Spinal cord (tissue), 10 donors: ENCODE measurements around the gene SKIC8. TPM values are rescaled to one million over a fixed set of nuclear protein-coding genes. Genes with fewer than 3 reads are reported as not detected.

ENCODE experiments used
- DNase-seq, 6 donors: peaks; one replicate each; pipeline versions ENCODE4 v3.0.0 to v3.0.0-alpha.2; 2013 to 2015; ENCODE audit warnings: low spot score in 6 of 6, low read depth in 4 of 6
- H3K27ac ChIP-seq: one replicate; pipeline ENCODE4 v1.5.1; 2013; ENCODE audit warnings: low read depth, low read length, control low read depth
- H3K27me3 ChIP-seq: one replicate; pipeline ENCODE4 v1.6.1; 2013; ENCODE audit warnings: low read length; ENCODE audit not compliant: control insufficient read depth, insufficient read depth
- H3K36me3 ChIP-seq: one replicate; pipeline ENCODE4 v1.6.1; 2013; ENCODE audit warnings: low read length; ENCODE audit not compliant: control insufficient read depth, insufficient read depth
- H3K4me1 ChIP-seq: one replicate; pipeline ENCODE4 v1.6.1; 2013; ENCODE audit warnings: low read length; ENCODE audit not compliant: control insufficient read depth, insufficient read depth
- H3K4me3 ChIP-seq: one replicate; pipeline ENCODE4 v1.5.1; 2013; ENCODE audit warnings: low read depth, low read length, control low read depth
- H3K9me3 ChIP-seq: one replicate; pipeline ENCODE4 v1.6.1; 2013; ENCODE audit warnings: low read length; ENCODE audit not compliant: control insufficient read depth, insufficient read depth
- WGBS: methylation state at CpG from one replicate; pipeline ENCODE4 v1.1.5; 2013; ENCODE audit warnings: missing lambda C conversion rate; ENCODE audit not compliant: insufficient coverage; 5-methylcytosine and 5-hydroxymethylcytosine counted together
- polyA plus RNA-seq, 2 donors: library from polyadenylated mRNA; unstranded; fragments of 120-200 nt; gene quantifications; one replicate each; pipeline ENCODE4 v1.2.1, GENCODE V29; 2013; ENCODE audit not compliant: insufficient read length in 2 of 2
- total RNA-seq, 2 donors: library from RNA; depleted of rRNA in 1 of 2; stranded (reverse); fragments of 120-200 nt in 1 of 2; fragments of >200 nt in 1 of 2; gene quantifications; one replicate each; pipeline versions ENCODE4 v1.2.3 to v1.2.4, GENCODE V29; 2013 to 2014
- donor health status: healthy.

Gene SKIC8
- total and polyA plus RNA-seq, 4 donors = 71.8 to 104 (median 93.8) TPM

- WGBS = 1% methylated on average over 67 of the region's 67 CpGs
- Histone ChIP-seq H3K36me3 (no peaks in the 10 kb centered on the region), H3K4me1 (peaks cover 26% of the 10 kb centered on the region), H3K27ac (no peak within 1 kb of the TSS), H3K9me3 (no peaks in the 10 kb centered on the region), H3K4me3 (peak within 1 kb of the TSS; percentile 69), H3K27me3 (peaks cover 60% of the 10 kb centered on the region)
- DNase-seq = peak in 1 of 6 donors; percentile 66
Observed at GRCh38 chr15:78340231-78341056, 41.0 kb upstream of the SKIC8 start, which contains the start of gene CRABP1. TSS of gene CRABP1 (plus strand) at chr15:78340353. CDS start at chr15:78340429, 76 bp downstream.

DNA sequence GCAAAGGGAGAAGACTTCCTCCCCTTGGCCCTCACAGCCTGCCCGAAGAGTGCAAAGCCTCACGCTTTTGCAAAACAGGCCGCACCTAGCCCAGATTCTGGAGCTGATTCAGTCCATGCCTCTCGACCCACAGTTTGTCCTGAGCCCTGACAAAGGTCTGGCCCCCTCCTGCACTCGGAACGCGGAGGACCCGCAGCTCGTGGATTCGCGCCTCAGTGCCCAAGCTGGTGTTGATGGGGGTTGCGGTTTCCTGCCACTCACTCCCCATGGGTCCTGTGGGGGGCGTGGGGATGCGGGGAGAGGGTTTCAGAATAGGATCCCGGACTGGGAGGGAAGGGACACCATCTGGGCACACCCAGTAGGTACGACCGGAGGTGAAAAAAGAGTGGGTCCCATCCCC is 40.1 kb upstream of the SKIC8 start:
- DNase-seq = no peak
- Histone ChIP-seq H3K36me3 (no peaks in the 10 kb centered on the region), H3K27me3 (peaks cover 62% of the 10 kb centered on the region), H3K9me3 (no peaks in the 10 kb centered on the region), H3K4me3 (peak overlapping the region; percentile 37), H3K27ac (no peak overlapping the region), H3K4me1 (peaks cover 26% of the 10 kb centered on the region)
- 20% methylated on average over 12 of the region's 17 CpGs for WGBS

GRCh38 chr15:78338781-78339180 is 39.4 kb upstream of the SKIC8 start:
- H3K4me1 ChIP-seq = peaks cover 26% of the 10 kb centered on the region
- no peak for DNase-seq
- H3K9me3 ChIP-seq = no peaks in the 10 kb centered on the region
- 37% methylated on average over 4 of the region's 7 CpGs for WGBS
- H3K27me3 ChIP-seq = peaks cover 66% of the 10 kb centered on the region
- no peak overlapping the region for H3K4me3 ChIP-seq
- no peak overlapping the region for H3K27ac ChIP-seq
- H3K36me3 ChIP-seq = no peaks in the 10 kb centered on the region

GRCh38 chr15:78335985-78336384 is 36.6 kb upstream of the SKIC8 start:
- Histone ChIP-seq H3K27ac (no peak overlapping the region), H3K9me3 (no peaks in the 10 kb centered on the region), H3K4me1 (peaks cover 23% of the 10 kb centered on the region), H3K27me3 (peaks cover 44% of the 10 kb centered on the region), H3K4me3 (no peak overlapping the region), H3K36me3 (no peaks in the 10 kb centered on the region)
- 97% methylated on average over 4 of the region's 4 CpGs for WGBS
- no peak for DNase-seq

GRCh38 chr15:78334845-78335244 is 35.4 kb upstream of the SKIC8 start:
- Histone ChIP-seq H3K9me3 (no peaks in the 10 kb centered on the region), H3K36me3 (no peaks in the 10 kb centered on the region), H3K4me1 (peaks cover 12% of the 10 kb centered on the region), H3K27ac (no peak overlapping the region), H3K27me3 (peaks cover 33% of the 10 kb centered on the region), H3K4me3 (no peak overlapping the region)
- 98% methylated on average over 3 of the region's 3 CpGs for WGBS
- no peak for DNase-seq

GRCh38 chr15:78329625-78330024 is 30.2 kb upstream of the SKIC8 start:
- no peaks in the 10 kb centered on the region for H3K9me3 ChIP-seq
- 53% methylated on average over 2 of the region's 4 CpGs for WGBS

DNA sequence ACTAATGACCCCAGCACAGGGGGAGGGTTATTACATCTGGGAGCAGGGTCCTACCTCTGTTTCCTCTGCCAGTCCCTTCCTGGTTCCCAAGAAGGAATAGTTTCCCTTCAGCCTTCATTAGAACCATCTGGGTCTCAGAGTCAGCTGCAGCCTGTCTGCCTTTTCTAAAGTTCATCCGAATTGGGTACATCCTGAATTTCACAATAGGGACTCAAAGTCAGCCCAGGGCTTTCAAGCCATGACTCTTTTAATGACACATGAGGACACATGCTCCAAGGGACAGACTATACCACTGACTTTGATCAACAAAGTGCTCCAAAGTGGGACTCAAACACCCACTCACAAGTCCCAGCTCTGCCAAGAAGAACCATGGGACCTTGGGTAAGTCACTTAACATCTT is 28.1 kb upstream of the SKIC8 start:
- Histone ChIP-seq H3K4me3 (no peak overlapping the region), H3K27ac (no peak overlapping the region), H3K4me1 (peaks cover 36% of the 10 kb centered on the region), H3K27me3 (peaks cover 4% of the 10 kb centered on the region), H3K36me3 (no peaks in the 10 kb centered on the region), H3K9me3 (no peaks in the 10 kb centered on the region)
- no peak for DNase-seq
- 73% methylated on average over 1 of the region's 1 CpG for WGBS

More at GRCh38 chr15:78329625-78330024, 30.2 kb upstream of the SKIC8 start:
- no peak overlapping the region for H3K4me3 ChIP-seq
- no peak overlapping the region for H3K27ac ChIP-seq
- H3K27me3 ChIP-seq = peaks cover 9% of the 10 kb centered on the region
- peaks cover 16% of the 10 kb centered on the region for H3K4me1 ChIP-seq
- no peaks in the 10 kb centered on the region for H3K36me3 ChIP-seq
- DNase-seq = no peak

GRCh38 chr15:78325092-78325843 is 25.9 kb upstream of the SKIC8 start:
- H3K9me3 ChIP-seq = no peaks in the 10 kb centered on the region
- 61% methylated on average over 4 of the region's 7 CpGs for WGBS
- H3K36me3 ChIP-seq = no peaks in the 10 kb centered on the region
- peak in 1 of 6 donors; percentile 45 for DNase-seq
- peaks cover 7% of the 10 kb centered on the region for H3K27me3 ChIP-seq
- H3K4me3 ChIP-seq = no peak overlapping the region
- H3K4me1 ChIP-seq = peaks cover 43% of the 10 kb centered on the region
- peak overlapping the region; percentile 25 for H3K27ac ChIP-seq

DNA sequence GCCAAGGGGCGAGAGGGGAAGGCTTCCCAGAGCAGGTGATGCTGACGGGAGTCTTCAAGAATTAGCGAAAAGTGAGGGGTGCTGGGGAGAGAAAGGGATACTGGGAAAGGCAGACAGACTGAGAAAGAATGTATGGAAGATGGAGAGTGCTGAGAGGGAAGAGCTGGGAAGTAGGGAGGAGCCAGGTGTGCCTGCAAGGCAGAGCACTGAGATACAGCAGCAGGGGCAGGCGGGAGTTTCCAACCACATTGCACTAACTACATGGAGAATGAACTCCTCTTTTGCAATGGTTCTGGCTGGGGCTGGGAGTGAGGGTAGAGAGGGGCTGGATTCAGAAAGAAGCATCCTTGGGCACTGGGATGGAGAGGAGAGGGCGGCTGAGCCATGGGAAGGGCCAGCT is 24.7 kb upstream of the SKIC8 start:
- WGBS = 93% methylated on average over 4 of the region's 5 CpGs

More for the DNA sequence above, 24.7 kb upstream of the SKIC8 start:
- Histone ChIP-seq H3K4me1 (peaks cover 43% of the 10 kb centered on the region), H3K27ac (no peak overlapping the region), H3K4me3 (no peak overlapping the region), H3K9me3 (no peaks in the 10 kb centered on the region), H3K36me3 (no peaks in the 10 kb centered on the region), H3K27me3 (peaks cover 7% of the 10 kb centered on the region)
- DNase-seq = peak in 1 of 6 donors; percentile 52
